Sigmoid colon (tissue), 7 donors: ENCODE results near the gene CEACAM21. TPM values are rescaled to one million over a fixed set of nuclear protein-coding genes. Genes with fewer than 3 reads are reported as not detected.

ENCODE experiments used
- DNase-seq: peaks from one replicate; pipeline ENCODE4 v3.0.0-alpha.2; 2019
- H3K27ac ChIP-seq, 4 donors: fragments of 200-600 bp; sonication (generic); one replicate each; pipeline ENCODE4 v1.5.1; 2016 to 2019; ENCODE audit warnings: mild to moderate bottlenecking in 1 of 4
- H3K27me3 ChIP-seq, 3 donors: fragments of 200-600 bp; sonication (generic); one replicate each; pipeline ENCODE4 v1.5.1; 2019; ENCODE audit warnings: mild to moderate bottlenecking in 1 of 3
- H3K36me3 ChIP-seq, 4 donors: fragments of 200-600 bp; sonication (generic); one replicate each; pipeline ENCODE4 v1.5.1; 2016 to 2019
- H3K4me1 ChIP-seq, 4 donors: fragments of 200-600 bp; sonication (generic); one replicate each; pipeline ENCODE4 v1.5.1; 2017 to 2019
- H3K4me3 ChIP-seq, 4 donors: fragments of 200-600 bp; sonication (generic); one replicate each; pipeline ENCODE4 v1.5.1; 2017 to 2019; ENCODE audit warnings: mild to moderate bottlenecking in 2 of 4, moderate library complexity in 1 of 4
- H3K9me3 ChIP-seq, 4 donors: fragments of 200-600 bp in 3 of 4; sonication (generic) in 3 of 4; one replicate each; pipeline versions ENCODE4 v1.5.1 to v1.6.1; 2013 to 2019
- CTCF ChIP-seq, 4 experiments: fragments of 450-650 bp in 3 of 4; fragments of 200-600 bp in 1 of 4; IDR thresholded peaks; one replicate each; pipeline ENCODE4 v1.5.1; 2016 to 2019; ENCODE audit warnings: antibody characterized with exemption in 4 of 4, mild to moderate bottlenecking in 3 of 4, moderate library complexity in 2 of 4
- EP300 ChIP-seq, 4 donors: sonication (generic); formaldehyde crosslinking; IDR thresholded peaks; one replicate each; pipeline ENCODE4 v1.6.1; 2017; ENCODE audit warnings: antibody characterized with exemption in 4 of 4
- POLR2A ChIP-seq, 2 donors: fragments of 450-650 bp; IDR thresholded peaks; one replicate each; pipeline ENCODE4 v1.6.1; 2016; ENCODE audit warnings: antibody characterized with exemption in 2 of 2, mild to moderate bottlenecking in 2 of 2, moderate library complexity in 2 of 2
- POLR2AphosphoS5 ChIP-seq, 4 donors: sonication (generic); formaldehyde crosslinking; IDR thresholded peaks; one replicate each; pipeline ENCODE4 v1.6.1; 2017; ENCODE audit warnings: antibody characterized with exemption in 4 of 4
- WGBS, 2 donors: extraction: QIAGEN DNeasy Blood & Tissue Kit; methylation state at CpG; one replicate each; pipeline ENCODE4 v1.1.7; 2013; 5-methylcytosine and 5-hydroxymethylcytosine counted together
- intact Hi-C: fragments of 100-400 bp; cut with DNase I; formaldehyde crosslinking; loops from one replicate; pipeline ENCODE4 v1.15.1; 2023
- polyA plus RNA-seq, 3 donors: library from polyadenylated mRNA; stranded (reverse); fragments of 200-250 nt; gene quantifications; one replicate each; pipeline ENCODE4 v1.2.3, GENCODE V29; 2013
- total RNA-seq, 4 donors: library from RNA; depleted of rRNA; stranded (reverse); fragments of >200 nt; gene quantifications; one replicate each; pipeline ENCODE4 v1.1.0, GENCODE V29; 2016
- donor health status: healthy with polysubstance abuse.
- donor health status: Bipolar disorder and iron deficiency.
- donor health status: healthy.

CEACAM21 gene
- total and polyA plus RNA-seq, 7 donors = 1.5 to 11.9 (median 3.2) TPM; not detected in 3

DNA sequence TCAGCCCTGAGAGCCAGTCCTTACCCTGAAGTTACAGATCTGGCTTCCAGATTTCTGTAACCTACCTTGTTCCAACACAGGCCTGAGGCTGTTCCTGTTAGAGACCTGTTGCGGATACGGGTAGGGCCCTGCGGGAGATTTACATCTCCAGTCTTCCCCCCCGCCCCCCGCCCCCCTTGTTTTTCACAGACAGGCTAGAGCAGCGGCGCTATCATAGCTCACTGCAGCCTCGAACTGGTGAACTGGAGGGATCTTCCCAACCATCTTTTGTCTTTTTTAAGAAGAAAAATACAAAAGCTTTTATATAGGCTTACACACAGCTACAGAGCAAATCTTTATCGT, 10.6 kb upstream of the CEACAM21 start:
- Histone ChIP-seq H3K9me3 (no peaks in the 10 kb centered on the region), H3K36me3 (no peaks in the 10 kb centered on the region), H3K4me1 (peaks cover 0 to 9% (median 0%) of the 10 kb centered on the region in 4 donors), H3K27me3 (peaks cover 19 to 85% (median 51%) of the 10 kb centered on the region in 3 donors), H3K27ac (no peak overlapping the region), H3K4me3 (no peak overlapping the region)
- intact Hi-C loops = no loop called here
- no peak for DNase-seq
- 12 to 36% methylated on average over 9 of the region's 9 CpGs for WGBS, 2 donors
- TF ChIP-seq POLR2AphosphoS5 (IDR thresholded peaks at IDR 0.05) = no peak
- no peak for TF ChIP-seq POLR2A (IDR thresholded peaks at IDR 0.05)
- no peak for TF ChIP-seq EP300 (IDR thresholded peaks at IDR 0.05)
- no peak for TF ChIP-seq CTCF (IDR thresholded peaks at IDR 0.05)

GRCh38 chr19:41566001-41566400, 10.0 kb upstream of the CEACAM21 start:
- TF ChIP-seq EP300 (IDR thresholded peaks at IDR 0.05) (no peak), POLR2A (IDR thresholded peaks at IDR 0.05) (no peak), CTCF (IDR thresholded peaks at IDR 0.05) (no peak), POLR2AphosphoS5 (IDR thresholded peaks at IDR 0.05) (no peak)
- Histone ChIP-seq H3K27ac (no peak overlapping the region), H3K27me3 (peaks cover 19 to 90% (median 51%) of the 10 kb centered on the region in 3 donors), H3K9me3 (no peaks in the 10 kb centered on the region), H3K4me1 (peaks cover 0 to 9% (median 0%) of the 10 kb centered on the region in 4 donors), H3K36me3 (no peaks in the 10 kb centered on the region), H3K4me3 (no peak overlapping the region)
- 26 to 50% methylated on average over 3 of the region's 3 CpGs for WGBS, 2 donors
- intact Hi-C loops = no loop called here
- DNase-seq = no peak

GRCh38 chr19:41569481-41570150, 6.3 kb upstream of the CEACAM21 start:
- Histone ChIP-seq H3K27ac (no peak overlapping the region), H3K4me3 (no peak overlapping the region), H3K4me1 (peaks cover 0 to 5% (median 0%) of the 10 kb centered on the region in 4 donors), H3K9me3 (no peaks in the 10 kb centered on the region), H3K36me3 (no peaks in the 10 kb centered on the region), H3K27me3 (peaks cover 12 to 65% (median 31%) of the 10 kb centered on the region in 3 donors)
- DNase-seq = no peak
- TF ChIP-seq POLR2AphosphoS5 (IDR thresholded peaks at IDR 0.05) (no peak), POLR2A (IDR thresholded peaks at IDR 0.05) (no peak), CTCF (IDR thresholded peaks at IDR 0.05) (no peak), EP300 (IDR thresholded peaks at IDR 0.05) (no peak)
- WGBS, 2 donors = 60 to 75% methylated on average over 11 of the region's 11 CpGs
- intact Hi-C loops = loop anchor here (1.0 kb wide), 1 partner anchor 120 kb away; no protein-coding TSS in a partner anchor

DNA sequence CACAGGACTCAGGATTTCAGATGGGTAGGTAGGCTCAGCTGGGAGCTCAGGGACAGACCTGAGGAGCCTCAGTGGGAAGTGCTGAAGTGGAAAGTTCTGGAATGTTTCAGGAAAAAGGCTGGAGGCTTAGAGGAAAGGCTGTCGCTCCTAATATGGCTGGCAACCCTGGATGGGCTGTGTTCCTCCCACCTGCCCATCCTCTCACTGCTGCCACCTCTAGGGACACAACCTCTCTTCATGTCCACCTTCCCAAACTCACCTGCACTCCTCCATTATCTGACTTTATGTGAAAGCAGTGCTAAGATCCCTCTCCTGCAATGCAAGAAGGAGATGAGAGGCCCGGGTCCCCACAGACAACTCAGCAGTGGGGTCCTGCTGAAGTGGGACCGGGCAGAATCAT, 5.8 kb upstream of the CEACAM21 start:
- no peak for DNase-seq
- peaks cover 0 to under 1% (median 0%) of the 10 kb centered on the region in 4 donors for H3K4me1 ChIP-seq
- intact Hi-C loops = loop anchor here (1.0 kb wide), 1 partner anchor 121 kb away; no protein-coding TSS in a partner anchor
- H3K4me3 ChIP-seq = no peak overlapping the region
- TF ChIP-seq EP300 (IDR thresholded peaks at IDR 0.05) (no peak), POLR2A (IDR thresholded peaks at IDR 0.05) (no peak), CTCF (IDR thresholded peaks at IDR 0.05) (no peak), POLR2AphosphoS5 (IDR thresholded peaks at IDR 0.05) (no peak)
- WGBS, 2 donors = 54 to 73% methylated on average over 3 of the region's 3 CpGs
- no peaks in the 10 kb centered on the region for H3K9me3 ChIP-seq
- H3K36me3 ChIP-seq = no peaks in the 10 kb centered on the region
- peaks cover 6 to 60% (median 26%) of the 10 kb centered on the region in 3 donors for H3K27me3 ChIP-seq
- H3K27ac ChIP-seq = no peak overlapping the region
